ENCODE results near the gene CRMP1. TPM values are rescaled to one million over a fixed set of nuclear protein-coding genes. Genes with fewer than 3 reads are reported as not detected.

Gene CRMP1
- total RNA-seq, 1 donor from 2014 or later: 0.13 TPM

DNA sequence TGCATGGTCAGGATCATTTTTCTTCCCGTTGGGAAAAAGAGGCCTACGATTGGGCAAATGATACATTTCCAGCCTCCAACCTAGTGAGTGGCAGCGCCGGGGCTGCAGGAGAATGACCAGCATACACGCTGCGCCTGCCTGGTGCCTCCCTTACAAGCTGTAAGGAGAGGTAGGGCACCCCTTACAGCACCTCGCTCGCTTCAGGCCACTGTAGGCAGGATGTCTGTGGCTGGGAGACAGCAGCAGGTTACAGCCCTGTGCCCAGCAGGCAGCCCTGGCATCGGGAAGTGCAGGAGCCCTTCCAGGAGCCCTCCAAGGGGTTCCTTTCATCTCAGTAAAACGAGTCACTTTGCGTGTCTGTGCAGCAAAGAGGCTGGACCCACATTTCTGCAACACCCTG lies 93.5 kb downstream of the CRMP1 start:
- no peak for DNase-seq (ENCODE audit: low read depth in 2 of 2)

DNA sequence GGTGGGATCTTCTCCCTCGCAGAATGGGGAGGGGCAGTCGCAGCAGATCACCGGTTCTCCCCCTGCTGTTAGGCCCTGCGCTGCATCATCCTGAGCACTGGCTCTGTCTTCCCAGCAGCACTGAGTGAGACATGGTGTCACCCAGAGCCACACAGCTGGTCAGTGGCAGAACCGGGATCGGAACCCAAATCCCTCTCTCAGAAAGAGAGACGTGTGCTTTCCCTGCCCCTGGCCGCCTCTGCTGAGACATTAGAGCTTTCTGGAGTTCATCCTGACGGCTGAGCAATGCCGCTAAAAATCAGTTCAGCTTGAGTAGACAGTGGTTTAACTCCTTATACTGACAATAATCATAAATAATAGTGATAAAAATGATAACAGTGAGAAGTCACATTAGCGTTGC lies 93.9 kb downstream of the CRMP1 start:
- no peak for DNase-seq (ENCODE audit: low read depth in 2 of 2)

DNA sequence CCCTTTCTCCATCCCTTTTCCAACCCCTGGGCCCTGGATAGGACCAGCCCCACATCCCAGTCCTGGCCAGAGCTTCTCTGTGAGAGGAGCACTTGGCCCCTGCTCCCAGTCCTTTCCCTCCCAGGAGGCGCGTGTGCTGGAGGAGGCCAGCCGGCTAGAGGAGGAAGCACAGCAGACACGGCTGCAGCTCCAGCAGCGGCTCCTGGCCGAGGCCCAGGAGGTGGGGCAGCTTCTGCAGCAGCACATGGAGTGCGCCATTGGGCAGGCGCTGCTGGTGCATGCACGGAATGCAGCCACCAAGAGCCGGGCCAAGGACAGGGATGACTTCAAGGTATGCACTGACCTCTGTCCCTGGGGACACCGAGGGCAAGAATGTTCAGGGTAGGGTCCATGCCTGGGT lies 94.4 kb downstream of the CRMP1 start:
- DNase-seq (ENCODE audit: low read depth in 2 of 2): no peak

DNA sequence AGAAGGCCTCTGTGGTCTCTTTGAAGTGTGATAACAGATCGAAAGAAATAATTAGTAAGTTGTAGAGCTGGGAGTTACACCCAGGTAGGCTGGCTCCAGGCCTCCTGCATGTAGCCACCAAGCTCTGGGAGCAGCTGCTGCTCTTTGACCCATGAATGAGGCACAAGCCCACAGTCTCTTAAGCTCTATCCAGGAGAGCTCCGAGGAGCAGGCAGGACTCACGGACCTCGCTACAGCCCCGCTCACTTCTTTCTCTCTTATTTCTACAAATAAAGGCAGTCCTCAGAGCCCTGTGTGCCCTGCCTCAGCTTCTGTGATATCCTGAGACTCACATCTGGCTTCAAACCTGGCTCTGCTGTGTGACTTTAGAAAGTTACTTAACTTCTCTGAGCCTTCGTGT lies 95.0 kb downstream of the CRMP1 start:
- DNase-seq (ENCODE audit: low read depth in 2 of 2): no peak

DNA sequence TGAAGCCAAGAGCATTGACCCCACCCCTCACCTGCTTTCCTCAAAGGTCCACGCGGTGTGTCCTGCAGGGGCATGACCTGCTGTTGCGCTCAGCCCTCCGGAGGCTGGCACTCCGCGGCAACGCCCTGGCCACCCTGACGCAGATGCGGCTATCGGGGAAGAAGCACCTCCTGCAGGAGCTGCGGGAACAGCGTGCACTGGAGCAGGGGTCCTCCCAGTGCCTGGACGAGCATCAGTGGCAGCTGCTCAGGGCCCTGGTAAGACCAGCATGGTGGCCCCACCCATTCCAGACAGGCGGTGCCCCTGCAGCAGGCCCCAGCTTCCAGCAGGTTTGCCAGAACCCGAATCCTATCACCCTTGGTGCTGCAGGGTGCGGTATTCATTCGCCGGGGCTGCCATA lies 95.9 kb downstream of the CRMP1 start:
- no peak for DNase-seq (ENCODE audit: low read depth in 2 of 2)

DNA sequence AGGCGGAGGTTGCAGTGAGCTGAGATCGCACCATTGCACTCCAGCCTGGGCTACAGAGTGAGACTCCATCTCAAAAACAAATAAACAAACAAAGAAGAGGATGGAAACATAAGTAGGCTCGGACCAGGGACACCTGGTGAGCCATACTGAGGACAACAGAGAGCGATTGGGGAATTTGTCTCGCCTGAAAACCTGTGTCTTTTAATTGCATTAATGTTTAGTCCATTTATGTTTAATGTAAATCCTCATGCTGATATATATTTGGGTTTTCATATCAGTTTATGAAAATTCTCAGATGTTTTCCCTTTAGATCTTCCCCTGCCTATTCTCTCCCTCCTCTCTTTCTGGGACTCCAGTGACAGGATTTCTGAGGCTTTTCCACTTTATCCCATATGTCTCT lies 97.3 kb downstream of the CRMP1 start:
- no peak for DNase-seq (ENCODE audit: low read depth in 2 of 2)

DNA sequence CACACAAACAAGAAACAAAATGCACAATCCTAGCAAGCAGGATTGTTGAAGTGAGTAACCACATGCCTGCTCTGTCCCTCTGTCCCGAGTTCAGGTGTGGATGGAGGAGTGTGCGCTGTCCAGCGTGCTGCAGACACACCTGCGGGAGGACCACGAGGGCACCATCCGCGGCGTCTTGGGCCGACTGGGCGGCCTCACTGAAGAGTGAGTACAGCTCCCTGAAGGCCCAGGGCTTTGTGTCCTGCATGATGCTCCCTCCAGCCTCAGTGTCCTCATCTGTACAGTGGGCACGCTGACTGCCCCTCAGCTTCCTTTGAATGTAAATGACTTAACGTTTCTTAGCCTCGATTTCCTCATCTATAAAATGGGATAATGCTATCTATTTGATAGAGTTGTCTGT lies 99.4 kb downstream of the CRMP1 start:
- no peak for DNase-seq (ENCODE audit: low read depth in 2 of 2)

DNA sequence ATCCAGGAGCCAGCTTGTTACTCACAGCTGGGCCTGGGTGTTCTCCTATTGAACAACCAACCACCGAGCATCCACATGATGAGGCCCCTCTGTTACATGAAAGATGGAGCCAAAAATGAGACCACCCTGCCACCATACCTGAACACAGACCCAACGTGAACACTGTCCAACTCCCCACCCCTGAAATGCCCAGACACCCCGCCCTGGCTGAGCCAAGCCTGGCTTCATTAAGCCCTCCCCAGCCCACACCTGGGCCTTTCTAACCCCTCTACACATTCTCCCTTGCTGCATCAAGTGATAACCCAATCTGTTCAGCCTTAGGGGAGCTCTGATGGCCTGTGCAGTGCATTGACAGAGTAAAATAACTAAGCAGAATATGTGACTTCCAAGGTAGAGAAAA lies 101.2 kb downstream of the CRMP1 start:
- no peak for DNase-seq (ENCODE audit: low read depth in 2 of 2)

DNA sequence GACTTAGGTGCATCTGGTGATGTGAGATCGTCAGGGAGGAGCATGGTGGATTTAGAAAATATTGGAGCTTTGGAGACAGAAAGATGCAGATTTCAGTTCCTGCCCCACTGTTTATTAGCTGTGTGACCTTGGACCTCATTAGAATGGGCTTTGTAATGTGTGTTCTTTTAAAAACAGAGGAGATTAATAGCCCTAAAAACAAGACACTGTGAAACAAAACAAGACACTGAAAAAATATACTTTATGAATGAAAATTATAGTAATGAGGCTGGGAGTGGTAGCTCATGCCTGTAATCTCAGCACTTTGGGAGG lies 102.4 kb downstream of the CRMP1 start:
- DNase-seq (ENCODE audit: low read depth in 2 of 2): no peak

DNA sequence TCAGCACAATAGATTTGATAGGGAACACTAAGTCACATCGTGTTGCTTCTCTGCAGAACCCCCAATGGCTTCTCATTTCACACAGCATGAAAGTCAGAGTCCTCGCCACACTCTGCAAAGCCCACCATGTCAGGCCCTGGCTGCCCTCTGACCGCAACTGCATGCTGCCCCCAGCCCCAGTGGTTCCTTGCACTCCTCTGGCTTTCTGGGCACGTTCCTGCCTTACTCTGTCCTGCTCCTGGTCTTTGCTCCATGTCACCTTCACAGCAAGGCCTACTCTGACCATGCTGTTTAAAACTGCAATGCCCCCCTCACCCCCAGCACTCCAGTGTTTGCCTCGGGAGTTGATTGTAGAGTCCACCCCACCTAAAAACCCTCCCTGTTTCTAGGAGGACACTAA lies 103.7 kb downstream of the CRMP1 start:
- no peak for DNase-seq (ENCODE audit: low read depth in 2 of 2)

DNA sequence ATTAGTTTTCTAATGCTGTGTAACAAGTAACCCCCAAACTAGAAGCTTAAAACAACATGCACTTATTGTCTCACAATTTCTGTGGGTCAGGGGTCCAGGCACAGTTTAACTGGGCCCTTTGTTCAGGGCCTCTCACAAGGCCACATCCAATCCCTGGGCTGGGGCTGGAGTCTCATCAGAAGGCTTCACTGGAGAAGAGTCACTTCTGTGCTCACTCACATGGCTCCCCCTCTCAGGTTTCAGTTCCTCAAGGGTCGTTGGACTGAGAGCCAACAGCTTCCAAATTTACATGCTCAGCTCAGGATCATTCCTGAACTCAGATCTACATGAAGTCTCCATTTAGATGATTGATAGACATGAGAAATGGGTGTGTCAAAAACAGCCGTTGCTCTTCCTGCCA lies 104.7 kb downstream of the CRMP1 start:
- DNase-seq (ENCODE audit: low read depth in 2 of 2): no peak

DNA sequence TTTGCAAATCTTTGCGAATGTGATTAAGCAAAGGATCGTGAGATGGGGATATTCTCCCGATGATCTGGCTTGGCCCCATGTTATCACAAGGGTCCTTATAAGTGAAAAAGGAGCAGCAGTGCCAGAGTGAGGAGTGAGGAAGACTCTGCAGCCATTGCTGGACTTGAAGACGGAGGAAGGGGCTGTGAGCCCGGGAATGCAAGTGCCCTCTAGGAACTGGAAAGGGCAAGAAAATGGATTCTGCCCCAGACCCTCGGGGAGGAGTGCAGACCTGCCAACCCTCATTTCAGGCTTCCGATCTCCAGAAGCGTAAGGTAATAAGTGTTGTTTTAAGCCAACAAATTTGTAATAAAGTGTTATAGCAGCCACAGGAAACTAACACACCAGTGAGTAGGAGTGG lies 105.6 kb downstream of the CRMP1 start:
- no peak for DNase-seq (ENCODE audit: low read depth in 2 of 2)

DNA sequence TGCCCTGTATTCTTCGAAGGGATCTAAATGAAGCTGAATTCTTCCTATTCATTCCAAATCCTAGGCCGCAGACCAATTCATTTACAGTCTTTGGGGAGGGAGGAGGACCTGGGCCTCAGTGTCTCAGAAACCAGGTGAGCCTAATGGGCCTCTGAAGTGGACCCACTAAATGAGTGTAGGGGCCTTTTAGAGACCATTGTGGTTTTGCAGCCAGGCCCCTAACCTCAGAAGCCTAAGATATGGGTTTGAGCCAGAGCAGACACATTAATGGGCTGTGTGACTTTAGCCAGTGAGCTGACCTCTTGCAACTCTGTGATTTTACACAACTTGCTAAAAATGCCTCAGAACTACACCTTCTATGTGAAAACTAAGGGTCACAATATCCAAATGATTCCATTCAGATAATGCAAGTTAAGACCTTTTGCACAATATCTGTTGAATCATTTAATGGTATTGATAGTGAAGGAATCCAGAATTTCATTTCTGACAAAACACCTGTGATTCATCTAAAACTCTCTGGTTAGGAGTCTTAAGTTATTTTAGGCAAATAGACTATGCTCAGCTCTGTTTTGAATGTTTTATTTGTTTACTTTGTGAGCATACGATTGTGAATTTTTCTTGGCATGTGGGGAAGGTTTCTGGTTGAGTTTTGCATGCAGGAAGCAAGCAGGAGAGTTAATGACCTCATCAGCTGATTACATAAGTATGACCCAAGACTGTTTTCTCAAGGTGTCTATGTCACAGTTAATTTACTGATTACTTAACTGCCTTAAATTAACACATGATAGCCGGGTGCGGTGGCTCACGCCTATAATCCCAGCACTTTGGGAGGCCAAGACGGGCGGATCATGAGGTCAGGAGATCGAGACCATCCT lies 106.8 kb downstream of the CRMP1 start:
- DNase-seq (ENCODE audit: low read depth in 2 of 2): peak in 1 of 2 donors; percentile 63

DNA sequence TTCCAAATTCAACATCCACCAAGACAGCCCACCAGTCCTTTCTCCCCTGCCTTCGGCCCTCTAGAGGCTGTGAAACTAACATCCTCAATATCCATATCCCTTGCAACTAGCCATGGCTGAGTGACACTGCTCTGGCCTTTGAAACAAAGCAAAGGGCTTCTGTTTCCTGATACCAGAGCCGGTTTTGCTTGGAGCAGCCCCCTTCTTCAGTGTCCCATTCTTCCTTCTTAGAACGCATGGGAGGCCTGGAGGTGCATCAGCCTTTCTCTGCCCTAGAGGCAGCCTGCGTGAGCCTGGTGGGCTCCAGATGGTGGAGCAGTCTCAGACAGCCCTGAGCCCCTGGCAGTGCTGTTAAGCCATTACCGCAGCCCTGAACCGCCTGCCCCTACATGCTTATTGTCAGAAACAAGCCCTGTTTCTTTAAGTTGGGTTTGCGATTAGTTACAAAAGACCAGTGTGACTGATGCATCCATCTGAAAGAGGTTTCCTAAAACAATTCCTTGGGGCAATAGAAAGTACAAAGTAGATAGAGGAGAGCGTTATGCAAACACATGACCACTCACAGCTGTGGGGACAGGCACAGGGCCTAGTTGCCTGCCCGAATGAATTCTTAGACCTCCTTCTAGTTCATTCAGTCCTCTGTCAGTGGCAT lies 107.8 kb downstream of the CRMP1 start:
- DNase-seq (ENCODE audit: low read depth in 2 of 2): no peak

DNA sequence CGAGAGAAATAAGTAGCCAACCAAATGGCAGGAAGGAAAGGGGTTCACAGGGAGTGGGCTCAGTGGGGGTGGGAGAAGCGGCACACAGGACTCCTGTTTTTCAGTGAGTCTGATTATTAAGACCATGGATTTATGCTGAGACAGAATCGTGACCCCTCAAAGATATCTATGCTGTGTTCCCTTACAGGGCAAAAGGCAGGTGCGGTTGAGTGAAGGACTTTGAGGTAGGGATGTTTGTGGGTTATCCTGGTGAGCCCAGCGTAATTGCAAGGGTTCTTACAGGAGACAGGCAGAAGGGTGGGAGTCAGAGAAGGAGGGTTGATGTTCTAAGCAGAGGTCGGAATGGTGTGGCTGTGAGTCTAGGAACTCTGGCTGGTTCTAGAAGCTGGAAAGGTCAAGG lies 108.9 kb downstream of the CRMP1 start:
- DNase-seq (ENCODE audit: low read depth in 2 of 2): no peak

DNA sequence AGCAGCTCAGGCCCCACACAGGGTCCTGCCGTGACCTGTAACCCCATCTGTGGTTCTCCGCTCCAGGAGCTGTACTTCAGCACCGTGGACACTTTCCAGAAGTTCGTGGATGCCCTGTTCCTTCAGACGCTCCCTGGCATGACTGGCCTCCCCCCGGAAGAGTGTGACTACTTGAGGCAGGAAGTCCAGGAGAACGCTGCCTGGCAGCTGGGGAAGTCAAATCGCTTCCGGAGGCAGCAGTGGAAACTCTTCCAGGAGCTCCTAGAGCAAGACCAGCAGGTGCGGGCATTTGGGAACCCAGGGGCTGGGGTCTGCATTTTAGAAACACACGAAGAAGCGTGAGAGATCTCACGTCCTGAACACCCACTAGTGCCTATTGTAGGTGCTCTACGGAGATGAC lies 109.4 kb downstream of the CRMP1 start:
- DNase-seq (ENCODE audit: low read depth in 2 of 2): no peak

DNA sequence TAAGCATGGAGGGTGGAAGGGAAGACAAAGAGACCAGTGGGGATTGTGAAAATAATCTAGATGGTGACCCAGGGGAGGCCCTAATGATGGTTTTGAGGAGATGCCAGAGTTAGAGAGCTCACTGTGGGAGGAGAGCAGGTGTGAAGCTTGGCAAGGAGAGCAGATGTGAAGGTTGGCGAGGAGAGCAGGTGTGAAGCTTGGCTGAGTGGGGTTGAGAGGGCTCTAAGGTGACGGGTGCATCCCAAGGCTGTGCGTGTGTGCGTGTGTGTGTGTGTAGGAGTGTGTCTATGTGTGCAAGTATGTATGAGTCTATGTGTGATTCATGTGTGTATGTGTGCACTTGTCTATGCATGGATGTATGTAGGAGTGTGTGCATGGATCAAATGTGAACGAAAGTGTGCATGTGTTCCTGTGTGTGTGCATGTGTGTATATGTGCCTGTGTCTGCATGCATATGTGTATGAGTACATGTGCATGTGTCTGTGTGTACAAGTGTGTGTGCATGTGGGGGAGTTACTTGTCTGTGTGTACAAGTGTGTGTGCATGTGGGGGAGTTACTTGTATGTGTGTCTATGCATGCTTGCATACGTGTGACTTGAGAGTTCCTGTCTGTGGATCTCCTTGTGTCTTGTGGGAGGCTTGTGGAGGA lies 109.9 kb downstream of the CRMP1 start:
- DNase-seq (ENCODE audit: low read depth in 2 of 2): no peak

DNA sequence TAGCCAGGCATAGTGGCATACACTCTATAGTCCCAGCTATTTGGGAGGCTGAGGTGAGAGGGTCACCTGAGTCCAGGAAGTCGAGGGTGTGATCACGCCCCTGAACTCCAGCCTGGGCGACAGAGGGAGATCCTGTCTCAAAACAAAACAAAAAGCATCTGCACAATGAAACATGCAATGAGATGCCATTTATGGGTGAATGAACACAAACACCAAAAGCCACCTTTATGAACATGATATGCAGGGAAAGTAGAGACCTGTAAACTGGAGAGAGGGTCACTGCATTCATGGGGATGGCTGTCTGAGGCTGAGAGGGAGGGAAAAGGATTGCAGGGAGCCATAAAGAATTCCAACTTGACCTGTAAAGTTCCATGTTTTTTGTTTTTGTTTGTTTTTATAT lies 111.2 kb downstream of the CRMP1 start:
- DNase-seq (ENCODE audit: low read depth in 2 of 2): no peak

DNA sequence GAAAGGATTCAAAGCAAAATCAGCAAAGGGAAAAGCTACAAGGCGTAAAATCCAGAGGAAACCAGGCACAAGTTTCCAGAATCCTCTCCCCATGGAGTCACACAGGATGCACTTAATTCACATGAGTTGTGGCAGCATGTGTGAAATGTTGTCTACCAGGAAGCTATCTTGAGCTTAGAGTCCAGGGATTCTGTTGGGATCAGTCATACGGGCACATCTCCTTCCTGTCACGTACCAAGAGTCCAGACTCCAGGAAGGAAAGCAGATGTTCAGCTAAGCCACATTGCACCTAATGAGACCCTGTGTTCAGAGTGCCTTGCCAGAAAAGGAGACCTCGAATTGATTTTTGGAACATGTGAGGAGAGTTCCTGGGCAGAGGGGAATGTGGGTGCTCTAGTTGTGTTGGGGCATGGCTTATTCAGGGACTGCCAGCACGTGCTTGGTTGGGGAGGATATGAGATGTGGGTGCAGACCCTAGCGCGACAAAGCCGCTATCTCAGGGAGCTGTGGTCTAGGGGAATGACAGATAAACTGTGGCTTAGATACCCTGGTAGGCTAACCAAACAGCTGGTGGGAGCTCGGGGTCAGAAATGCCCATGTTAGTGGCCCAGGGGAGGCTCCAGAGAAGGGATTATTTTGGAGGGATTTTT lies 111.9 kb downstream of the CRMP1 start:
- DNase-seq (ENCODE audit: low read depth in 2 of 2): peak; percentile 3 to 62

DNA sequence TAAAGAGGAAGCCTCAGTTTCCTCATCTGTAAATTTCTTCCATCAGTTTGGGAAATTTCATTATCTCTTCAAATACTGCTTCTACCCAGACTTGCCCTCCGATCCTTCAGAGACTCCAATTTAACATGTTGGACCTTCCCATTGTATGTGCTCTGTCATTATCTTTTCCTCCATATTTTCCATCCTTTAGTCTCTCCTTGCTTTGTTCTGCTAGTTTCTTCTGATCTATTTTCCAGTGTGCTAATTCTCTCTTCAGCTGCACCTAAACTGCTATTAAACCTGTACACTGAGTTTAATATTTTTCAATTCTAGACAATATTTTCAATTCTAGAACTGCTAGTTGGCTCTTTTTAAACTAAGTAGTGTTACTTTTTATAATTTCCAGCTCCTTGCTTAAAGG lies 116.4 kb downstream of the CRMP1 start:
- DNase-seq (ENCODE audit: low read depth in 2 of 2): no peak

DNA sequence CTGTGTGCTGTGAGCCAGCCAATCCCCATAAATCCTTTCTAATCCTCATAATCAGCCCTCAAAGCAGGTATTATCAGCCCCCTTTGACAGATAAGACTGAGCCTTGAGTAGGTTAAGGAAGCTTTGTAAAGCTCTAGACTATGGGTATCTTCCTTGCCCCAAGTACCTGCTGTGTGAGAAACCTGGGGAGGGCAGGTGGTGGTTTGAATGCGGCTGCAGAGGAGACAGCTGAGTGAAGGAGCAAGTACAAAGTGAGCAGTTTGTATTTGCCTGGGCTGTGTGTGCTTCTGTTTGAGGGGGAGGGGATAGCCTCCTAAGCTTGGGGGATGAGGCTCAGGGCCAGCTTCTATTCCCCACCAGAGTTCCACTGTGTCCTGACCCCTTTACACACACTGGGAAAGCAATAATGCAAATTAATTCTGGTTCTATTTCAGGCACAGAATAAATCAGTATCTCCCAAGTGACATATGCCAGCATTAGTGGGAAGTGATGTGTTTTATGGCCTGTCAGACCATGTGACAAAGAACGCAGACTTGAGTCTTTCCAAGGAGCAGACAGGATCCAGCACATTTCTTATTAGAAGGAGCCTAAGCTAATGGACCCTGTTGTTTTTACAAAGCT lies 118.4 kb downstream of the CRMP1 start:
- no peak for DNase-seq (ENCODE audit: low read depth in 2 of 2)

DNA sequence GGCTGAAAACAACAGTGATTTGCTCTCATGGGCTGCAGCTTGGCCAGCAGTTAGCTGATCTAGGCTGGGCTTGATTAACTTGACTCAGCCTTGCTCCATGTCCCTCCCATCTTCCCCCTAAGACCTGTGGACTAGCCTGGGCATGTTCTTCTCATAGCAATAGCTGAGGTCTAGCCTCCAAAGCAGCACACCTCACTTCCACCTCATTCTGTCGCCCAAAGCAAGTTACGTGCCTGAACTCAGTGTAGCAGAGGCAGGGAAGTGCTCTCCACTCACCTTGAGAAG lies 119.7 kb downstream of the CRMP1 start:
- peak in 1 of 2 donors; percentile 15 for DNase-seq (ENCODE audit: low read depth in 2 of 2)
